NCI-H82 treated with DMSO at 0.1 percent for 48 hours (cell line): ENCODE results near the gene TGM1.
"Not testable (repeated sequence)": the region's sequence is repeated elsewhere in the genome, so short reads cannot be mapped to it uniquely, and the experiment has no call there.

Experiments used
- DNase-seq: peaks from one replicate; lab custom pipeline; 2025; ENCODE audit not compliant: unreplicated experiment; lab: John Stamatoyannopoulos, UW

The TGM1 gene

DNA sequence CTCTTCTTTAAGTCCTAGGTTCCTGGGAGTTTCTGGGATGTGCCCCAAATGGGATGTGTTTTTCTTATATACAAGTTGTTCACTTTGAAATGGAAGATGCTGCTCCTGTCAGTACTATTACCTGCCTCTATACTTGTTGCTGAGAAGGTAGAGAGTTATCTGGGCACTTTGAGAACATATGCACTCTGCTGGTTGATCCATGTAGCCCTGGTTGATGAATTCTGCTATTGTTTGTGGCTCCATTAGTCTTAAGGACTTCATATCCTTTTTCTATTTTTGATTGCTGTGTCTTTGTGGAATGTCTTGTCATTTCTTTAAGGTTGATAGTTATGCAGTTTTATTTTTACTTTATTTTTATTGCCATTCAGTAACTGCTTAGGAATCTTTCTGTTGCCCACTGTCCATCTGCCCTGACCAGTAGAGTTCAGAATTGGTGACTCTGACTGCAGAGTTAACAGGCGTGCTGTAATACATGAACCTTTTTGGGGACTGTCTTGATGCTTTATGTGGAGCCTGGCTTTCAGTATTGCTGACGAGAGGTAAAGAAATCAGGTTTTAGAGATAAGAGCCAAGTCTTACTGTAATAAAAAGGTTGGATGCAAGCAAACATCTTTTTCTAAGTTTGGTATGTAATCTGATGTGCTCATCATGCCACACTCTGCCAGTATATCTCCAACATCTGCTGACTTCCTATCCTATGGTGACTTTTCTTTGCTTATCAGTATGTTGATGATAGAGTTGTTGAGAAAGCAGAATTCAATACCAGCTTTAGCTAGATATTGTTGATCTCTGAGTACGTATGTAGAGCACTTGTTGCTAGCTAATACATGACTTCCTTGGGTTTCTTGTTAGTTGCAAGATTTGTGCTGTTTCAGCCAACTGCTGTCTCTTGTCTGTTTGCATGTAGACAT, 28.6 kb downstream of the TGM1 start:
- DNase-seq = no peak

DNA sequence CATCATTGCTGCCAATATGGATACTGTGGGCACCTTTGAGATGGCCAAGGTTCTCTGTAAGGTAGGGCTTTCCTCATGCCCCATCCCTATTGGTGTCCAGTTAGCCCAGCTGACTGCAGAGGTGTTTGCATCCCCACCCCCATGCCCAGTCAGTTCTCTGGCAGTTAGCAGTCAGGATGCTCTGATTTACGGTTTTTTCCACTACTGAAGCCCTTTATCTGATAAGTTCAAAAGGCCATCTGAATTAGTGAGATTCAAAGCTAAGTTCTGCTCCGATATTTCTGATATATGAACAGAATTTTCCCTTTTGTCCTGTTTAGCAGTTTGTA, 29.5 kb downstream of the TGM1 start:
- DNase-seq = no peak

DNA sequence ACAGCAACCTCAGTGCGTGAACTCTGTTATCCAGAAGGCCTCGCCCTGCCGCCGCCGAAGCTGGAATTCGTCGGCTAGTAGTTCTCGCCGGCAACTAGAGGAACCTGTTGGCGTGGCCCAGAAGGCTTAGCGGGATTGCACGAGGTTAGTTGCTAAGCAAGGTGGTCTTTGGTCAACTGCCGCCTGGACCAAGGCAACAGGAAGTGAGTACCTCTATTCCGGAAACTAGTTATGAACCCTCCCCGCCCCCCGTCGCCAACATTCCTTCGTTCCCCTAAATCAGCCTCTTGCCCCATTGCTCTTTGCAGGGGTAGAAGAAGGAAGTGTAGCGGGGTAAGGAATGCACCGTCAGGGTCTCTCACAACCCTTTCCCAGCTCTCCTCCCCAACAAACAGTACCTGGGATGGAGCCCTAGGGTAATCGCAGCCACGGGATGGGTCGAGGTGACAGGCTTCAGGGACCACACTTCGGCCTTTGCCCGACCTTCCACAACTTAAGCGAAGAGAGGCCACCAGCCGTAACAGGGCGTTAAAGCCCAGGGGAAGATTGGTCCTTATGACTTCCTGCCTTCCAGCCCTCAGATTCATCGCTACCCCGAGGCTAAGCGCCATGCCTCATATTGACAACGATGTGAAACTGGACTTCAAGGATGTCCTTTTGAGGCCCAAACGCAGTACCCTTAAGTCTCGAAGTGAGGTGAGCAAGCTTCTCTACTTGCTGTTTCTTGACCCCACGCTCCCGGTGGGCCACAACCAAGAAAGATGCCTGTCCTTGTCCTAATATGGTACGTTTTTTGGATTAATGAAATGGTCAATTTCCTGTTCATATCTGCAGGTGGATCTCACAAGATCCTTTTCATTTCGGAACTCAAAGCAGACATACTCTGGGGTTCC, 30.1 kb downstream of the TGM1 start, which contains the start of gene GMPR2:
GMPR2 (plus strand) TSS at position 285 of the 893 bp plus-strand sequence; CDS start at position 610, 325 bp downstream.
- DNase-seq = peak; percentile 58

DNA sequence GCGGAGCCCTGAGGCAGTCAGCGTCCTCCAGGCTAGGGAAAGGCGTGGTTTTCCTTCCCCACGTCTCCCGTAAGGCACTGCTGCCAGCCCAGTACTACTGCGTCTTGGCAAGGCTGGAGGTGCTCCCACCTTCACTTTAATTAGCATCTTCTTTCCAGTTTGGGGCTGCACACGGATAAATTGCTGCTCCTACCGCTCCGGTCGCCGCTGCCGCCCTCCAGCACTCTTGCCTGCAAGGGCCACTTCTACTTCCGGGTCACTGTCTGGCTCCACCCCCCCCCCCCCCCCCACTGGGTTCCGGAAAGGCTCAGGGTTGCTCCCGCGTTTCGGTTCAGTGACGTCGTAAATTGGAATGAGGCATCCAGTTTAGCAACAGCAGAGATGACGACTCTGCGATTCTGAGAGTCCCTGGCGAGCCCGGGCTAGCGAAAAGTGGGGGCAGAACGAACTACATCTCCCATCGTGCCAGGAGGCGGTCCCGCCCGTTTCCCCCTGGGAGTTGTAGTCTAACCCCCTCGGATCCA, 30.8 kb downstream of the TGM1 start, which contains the start of gene NEDD8:
NEDD8 (minus strand) TSS at position 247 of the 524 bp plus-strand sequence; CDS start at position 147, 100 bp downstream.
- peak; percentile 58 for DNase-seq

DNA sequence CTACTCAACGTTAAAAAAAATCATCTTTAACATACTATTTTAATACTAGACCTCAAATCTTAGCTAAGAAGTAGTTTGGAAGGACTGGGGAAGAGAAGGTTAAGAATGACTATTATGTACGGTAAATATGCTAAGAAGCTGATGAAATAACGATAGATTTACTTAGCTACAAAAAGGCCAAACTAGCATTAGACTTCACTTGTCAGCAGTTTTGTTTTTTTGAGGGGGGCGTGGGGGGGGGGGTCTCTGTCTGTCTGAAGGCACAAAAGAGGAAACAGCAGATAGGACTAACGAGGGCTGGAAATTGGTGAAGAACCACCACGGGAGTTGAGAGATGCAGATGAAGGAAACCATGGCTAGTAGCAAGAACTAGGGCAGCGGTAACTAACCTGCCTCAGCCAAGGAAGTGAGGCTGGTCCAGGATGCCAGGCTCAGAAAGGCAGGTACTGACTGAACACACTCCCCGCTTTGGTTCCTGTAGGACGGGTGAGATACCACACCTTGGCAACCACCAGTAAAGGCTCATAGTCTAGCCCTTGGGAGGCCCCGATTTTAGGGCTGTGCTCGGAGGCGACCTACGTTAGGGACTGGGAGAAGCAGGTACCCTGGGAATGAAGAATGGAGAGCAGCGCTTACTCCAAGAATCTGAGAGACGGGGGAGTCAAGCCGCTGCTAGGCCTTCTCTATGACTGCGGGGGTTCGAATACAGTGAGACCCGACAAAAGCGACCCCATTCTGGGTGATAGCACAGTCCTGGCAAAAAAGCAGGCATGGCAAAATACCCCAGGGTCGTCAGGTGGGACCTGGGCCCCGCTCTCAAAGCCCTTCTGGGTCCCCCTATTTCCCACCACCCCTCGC, 31.5 kb downstream of the TGM1 start:
- DNase-seq = no peak

DNA sequence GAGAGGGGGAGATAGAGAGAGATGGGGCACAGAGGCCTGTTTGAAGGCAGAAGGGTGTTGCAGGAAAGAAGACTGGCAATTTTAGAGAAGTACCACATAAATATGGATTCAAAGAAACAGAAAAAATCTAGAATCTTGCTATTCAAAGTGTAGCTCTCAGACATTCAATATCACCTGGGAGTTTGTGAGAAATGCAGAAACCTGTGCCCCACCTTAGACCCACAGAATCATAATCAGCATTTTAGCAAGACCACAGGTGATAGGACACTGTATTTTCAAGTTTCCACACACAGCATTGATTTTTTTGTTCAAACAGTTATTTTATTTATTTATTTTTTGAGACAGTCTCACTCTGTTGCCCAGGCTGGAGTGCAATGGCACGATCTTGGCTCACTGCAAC, 34.1 kb downstream of the TGM1 start:
- no peak for DNase-seq

DNA sequence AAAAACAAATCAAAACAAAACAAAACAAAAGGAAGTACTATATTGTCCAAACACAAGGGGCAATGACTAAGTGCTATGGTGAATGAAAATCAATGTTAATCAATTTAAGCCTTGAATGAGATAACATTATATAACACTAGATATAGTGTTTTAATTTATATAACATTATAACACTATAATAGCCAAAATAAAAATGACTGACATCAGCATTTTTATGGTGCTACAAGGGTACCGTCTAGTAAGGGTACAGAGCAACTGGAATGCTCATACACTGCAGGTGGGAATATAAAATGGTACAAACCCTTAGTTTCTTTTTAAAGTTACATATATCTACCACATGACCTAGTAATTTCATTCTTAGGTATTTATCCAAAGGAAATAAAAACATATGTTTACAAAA, 36.5 kb downstream of the TGM1 start:
- no peak for DNase-seq

DNA sequence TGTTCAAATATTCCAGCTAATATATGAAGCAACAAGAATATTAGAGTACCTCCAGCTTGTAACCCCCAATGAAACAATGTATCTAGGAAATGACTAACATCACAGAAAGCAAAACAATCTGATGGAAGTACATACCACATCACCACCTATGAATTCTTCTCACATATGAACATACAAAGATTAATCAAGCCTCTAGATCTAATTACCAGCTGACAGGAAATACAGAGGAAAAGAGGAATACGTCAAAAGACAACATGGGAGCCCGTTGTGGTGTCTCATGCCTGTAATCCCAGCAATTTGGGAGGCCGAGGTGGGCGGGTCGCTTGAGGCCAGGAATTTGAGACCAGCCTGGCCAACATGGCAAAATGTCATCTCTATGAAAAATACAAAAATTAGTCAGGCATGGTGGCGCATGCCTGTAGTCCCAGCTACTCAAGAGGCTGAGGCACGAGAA, 38.3 kb downstream of the TGM1 start:
- DNase-seq = no peak

DNA sequence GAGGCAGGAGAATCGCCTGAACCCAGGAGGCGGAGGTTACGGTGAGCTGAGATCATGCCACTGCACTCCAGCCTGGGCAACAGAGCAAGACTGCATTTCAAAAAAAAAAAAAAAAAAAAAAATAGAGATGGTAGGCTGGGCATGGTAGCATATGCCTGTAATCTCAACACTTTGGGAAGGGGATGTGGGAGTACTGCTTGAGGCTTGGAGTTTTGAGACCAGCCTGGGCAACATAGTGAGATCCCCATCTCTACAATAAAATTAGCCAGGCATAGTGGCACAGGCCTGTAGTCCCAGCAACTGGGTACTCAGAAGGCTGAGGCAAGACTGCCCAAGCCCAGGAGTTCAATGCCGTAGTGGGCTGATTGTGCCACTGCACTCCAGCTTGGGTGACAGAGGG, 40.0 kb downstream of the TGM1 start:
- not testable (repeated sequence) for DNase-seq

DNA sequence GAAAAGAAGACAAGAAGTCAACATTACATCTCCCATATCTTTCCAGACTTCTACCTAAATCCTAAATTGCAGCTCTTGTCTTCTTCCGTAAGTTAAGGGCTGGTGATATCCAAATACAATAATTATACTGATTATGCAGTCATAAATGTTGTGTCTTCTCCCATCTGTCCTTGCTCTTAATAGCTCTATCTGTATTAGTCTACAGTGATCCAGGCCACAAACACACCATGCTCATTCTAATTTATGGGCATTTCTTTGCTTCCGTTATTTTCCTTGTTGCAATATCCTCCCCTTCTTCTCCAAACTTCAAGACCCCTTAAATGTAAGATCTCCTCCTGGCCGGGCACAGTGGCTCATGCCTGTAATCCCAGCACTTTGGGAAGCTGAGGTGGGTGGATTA, 43.5 kb downstream of the TGM1 start:
- DNase-seq = no peak

DNA sequence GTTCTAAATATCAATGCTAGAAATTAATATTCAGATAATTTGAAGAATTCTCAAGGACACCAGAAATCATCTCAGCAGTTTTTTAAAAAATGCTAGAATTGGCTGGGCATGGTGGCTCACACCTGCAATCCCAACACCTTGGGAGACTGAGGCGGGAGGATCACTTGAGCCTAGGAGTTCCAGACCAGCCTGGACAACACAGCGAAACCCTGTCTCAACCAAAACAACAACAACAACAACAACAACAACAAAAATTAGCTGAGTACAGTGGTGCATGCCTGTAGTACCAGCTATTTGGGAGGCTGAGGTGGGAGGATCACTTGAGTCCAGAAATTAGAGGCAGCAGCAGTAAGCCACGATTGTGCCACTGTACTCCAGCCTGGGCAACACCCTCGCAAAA, 43.9 kb downstream of the TGM1 start:
- no peak for DNase-seq

DNA sequence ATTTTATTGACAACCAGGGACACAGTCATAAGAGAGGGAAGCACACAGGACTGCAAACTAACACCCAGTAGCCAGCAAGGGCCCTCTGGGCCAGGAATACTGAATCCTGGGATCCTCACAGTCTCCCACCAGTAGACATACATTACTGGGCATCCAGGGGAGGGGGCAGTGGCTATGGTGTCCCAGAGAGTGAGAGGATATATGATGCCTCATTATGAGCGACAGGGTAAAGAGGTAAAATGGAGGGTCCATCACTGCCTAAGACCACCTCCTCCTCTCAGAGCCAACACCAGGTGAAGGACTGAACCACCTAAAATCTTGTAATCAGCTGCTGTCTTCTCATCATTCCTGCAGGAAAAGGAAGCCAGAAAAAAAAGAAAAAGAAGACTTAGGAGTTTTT, 46.1 kb downstream of the TGM1 start:
- not testable (repeated sequence) for DNase-seq

DNA sequence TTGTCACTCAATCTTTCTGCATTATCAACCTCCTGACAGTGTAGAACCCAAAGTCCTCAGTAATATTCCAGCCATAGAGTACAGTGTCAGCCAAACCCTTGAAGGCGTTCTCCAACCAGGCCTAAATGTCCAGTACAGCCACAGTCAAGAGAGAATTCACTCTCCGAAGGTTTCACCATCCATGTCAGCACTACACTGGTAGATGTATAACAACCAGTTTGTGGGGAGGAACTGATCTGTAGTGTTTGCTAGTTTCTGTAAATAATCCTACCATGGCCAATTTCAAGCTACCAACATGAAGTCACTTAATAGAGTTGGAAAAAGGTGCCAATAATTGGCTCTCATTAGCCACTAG, 46.7 kb downstream of the TGM1 start:
- no peak for DNase-seq

DNA sequence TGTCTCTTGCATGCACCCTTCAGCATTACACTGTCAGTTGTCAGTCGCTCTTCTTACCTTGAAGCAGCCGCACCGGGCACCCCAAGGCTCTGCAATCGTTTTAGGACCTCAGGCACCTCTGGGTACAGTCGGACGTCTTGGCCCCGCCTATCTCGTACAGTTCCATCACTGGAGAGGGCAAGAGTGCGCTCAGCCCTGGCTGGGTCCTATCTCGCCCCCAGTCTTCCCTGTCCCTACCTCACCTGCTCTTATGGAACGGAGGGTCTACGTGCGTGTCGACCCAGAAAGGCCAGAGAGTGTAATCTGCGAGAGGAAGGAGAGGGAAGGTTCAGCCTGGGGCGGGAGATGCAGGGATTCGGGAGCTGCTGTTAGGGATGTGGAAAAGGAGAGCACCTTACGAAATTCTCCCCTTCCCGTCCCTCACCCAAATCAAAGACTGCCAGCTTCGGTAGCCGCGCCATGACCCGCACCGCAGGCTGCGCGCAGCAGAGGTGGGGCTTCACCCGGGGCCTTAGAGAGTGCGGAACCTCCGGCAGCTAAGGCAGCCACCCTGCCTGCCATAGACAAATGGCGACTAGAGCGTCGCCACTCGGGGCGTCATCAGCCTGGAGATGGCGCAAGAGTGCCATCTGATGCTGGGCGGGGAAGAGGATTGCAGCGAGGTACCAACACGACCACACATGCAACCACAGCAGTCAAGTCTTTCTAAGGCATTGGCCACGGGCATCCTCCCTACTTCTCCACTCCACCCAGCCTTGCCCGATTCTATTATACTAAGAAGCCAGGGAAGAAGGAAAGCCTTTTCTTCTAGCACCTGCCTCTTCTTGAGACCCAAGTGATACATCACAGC, 47.3 kb downstream of the TGM1 start, which contains the start of gene MDP1:
MDP1 (minus strand) TSS at position 572 of the 850 bp plus-strand sequence; CDS start at position 461, 111 bp downstream.
- DNase-seq = peak; percentile 48

DNA sequence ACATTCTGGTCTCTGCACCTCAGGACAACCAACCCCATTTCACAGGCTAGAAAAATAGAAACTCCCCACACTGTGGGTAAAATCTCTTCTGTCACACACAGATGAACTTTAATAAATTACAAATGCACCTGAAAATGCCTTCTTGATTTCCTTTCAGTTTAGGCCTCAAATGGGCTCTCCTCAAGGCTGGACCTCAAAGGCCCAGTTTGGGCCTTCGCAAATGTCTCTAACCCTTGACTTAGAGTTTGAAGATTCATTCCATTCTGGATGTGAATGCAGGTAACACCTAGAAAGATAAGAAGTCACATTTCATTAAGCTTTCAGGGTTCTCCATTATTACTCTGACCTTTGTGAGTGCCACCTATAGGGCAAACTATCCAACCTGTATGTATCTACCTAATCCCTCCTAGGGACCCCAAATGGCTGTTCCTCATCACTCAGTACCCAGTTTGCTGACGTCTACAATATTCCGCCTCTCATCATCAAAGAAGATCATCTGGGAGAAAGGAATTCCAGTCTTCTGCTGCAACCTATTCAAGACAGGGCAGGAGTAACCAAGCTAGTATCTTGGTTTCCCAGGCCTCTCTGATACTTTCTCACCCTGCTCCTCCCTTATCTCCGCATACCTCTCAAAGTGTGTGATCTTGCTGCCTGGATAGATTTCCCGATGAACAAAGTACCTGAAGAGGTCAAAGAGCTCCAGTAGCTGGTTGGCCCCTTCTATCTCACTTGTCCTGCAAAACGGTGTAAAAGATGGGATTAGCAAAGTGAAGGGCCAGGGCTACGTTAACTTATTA, 48.9 kb downstream of the TGM1 start:
- DNase-seq = no peak

DNA sequence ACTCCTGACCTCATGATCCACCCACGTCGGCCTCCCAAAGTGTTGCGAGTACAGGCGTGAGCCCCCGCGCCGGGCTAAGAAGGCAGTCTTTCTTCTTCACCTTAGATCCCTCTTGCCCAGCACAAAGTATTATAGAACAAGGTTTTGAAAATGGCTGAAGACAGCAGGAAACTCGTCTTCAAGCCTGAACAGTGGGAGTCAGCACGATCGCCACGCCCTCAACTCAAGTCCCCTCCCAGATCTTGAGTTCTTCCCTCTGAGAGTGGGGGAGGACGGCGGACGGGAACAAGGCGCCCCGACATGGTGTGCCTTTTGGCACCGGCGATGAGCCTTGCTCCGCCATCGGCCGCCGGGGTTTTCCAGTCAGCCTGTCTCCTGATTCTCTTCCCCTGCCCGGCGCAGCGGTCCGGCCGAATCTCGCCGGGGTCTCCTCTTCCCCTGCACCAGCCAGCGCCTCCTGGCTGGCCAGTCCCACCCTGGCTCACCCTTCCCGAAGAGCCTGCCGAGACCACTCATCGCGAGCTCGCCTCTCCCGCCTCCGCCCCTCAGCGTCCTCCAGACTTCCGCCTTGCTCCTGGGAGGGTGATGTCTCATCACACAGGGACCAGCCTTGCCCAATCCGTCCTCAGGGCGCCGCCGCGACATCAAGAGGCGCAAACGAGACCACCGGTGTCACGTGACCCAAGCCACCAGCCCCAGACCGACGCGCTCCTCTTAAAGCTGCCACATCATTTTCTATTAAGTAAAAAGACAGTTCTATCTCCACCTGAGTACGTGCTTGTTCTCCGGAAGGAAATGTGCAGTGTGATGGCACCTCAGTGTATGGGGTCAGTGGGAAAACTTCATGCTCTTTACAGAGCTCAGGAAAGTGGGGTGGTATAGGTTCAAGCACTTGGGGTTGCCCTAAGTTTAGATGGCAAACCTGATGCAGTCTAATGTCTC, 49.8 kb downstream of the TGM1 start, which contains the start of gene CHMP4A:
CHMP4A (minus strand) TSS at position 565 of the 942 bp plus-strand sequence; CDS start at position 516, 49 bp downstream.
- DNase-seq = peak; percentile 79

DNA sequence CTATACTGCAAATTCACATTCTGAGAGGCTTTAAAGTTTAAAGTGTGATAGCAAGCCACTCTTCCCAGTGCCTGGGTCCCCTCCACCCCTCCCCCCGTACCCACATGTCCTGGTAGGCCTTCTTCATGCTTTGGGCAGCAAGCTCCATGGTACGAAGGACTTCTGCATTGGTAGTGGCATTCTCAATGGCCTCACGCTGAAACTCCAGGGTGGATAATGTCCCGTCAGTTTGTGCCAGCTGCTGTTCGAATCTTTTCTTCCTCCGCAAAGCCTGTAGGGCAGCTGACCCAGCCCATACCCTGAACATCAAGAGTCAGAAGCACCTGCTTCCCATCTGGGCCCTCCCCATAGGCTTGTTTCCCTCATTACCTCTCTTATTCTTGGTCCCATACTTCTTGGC, 51.7 kb downstream of the TGM1 start:
- no peak for DNase-seq
